ENCODE data around the gene MAP7D2. TPM values are rescaled to one million over a fixed set of nuclear protein-coding genes. Genes with fewer than 3 reads are reported as not detected.

The MAP7D2 gene
- total RNA-seq, 1 experiment from 2014 or later = 1.9 TPM

DNA sequence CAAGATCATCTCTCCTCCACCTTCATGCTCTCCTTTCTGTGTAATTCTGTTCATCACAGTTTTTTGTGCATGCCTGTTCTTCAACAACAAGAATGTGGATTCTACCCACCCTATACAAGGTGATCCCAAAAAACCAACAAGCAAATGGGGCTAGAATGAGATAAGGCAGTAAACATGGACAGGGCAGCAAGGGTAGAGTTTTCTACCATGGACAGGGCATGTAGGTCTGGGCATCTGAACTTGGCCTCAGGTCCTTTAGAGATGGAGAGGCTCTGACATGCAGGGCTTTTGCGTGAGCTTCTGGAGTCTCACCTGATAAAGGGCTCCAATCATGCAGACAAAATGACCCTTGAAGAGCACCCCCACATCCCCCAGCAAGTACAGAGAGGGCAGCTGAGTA, 36.4 kb downstream of the MAP7D2 start:
- H3K56ac ChIP-seq (ENCODE audit: insufficient read length, low read depth, low read length) = no peak overlapping the region
- H2BK5ac ChIP-seq (ENCODE audit: insufficient read length, low read length) = no peak overlapping the region
- no peak overlapping the region for H2BK20ac ChIP-seq (ENCODE audit: low read depth, low read length, poor library complexity, severe bottlenecking)
- TF ChIP-seq, protein P1, sequence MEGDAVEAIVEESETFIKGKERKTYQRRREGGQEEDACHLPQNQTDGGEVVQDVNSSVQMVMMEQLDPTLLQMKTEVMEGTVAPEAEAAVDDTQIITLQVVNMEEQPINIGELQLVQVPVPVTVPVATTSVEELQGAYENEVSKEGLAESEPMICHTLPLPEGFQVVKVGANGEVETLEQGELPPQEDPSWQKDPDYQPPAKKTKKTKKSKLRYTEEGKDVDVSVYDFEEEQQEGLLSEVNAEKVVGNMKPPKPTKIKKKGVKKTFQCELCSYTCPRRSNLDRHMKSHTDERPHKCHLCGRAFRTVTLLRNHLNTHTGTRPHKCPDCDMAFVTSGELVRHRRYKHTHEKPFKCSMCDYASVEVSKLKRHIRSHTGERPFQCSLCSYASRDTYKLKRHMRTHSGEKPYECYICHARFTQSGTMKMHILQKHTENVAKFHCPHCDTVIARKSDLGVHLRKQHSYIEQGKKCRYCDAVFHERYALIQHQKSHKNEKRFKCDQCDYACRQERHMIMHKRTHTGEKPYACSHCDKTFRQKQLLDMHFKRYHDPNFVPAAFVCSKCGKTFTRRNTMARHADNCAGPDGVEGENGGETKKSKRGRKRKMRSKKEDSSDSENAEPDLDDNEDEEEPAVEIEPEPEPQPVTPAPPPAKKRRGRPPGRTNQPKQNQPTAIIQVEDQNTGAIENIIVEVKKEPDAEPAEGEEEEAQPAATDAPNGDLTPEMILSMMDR (conservative IDR thresholded peaks at IDR 0.05) = no peak
- H4K5ac ChIP-seq (ENCODE audit: insufficient read length, low read depth, low read length) = no peak overlapping the region
- peaks cover 0 to 3% (median 0%) of the 10 kb centered on the region in 3 experiments; a peak in 2 of 7 replicates for H3K36me3 Mint-ChIP-seq (ENCODE audit: insufficient read depth in 1 of 3, low read depth in 3 of 3)
- no peak overlapping the region for H3K27ac Mint-ChIP-seq
- H4K8ac ChIP-seq (replicated peaks; ENCODE audit: insufficient read length, low read depth, low read length) = no peak overlapping the region
- H3K27me3 ChIP-seq (ENCODE audit: insufficient read depth, low read length) = no peaks in the 10 kb centered on the region
- H3K27ac ChIP-seq (ENCODE audit: insufficient read length, low read depth, low read length) = no peak overlapping the region
- H2BK12ac ChIP-seq (ENCODE audit: insufficient read length, low read depth, low read length) = no peak overlapping the region
- H3K14ac ChIP-seq (ENCODE audit: insufficient read depth, low read length) = no peak overlapping the region
- no CpG with 5 or more reads among the region's 1 CpG for WGBS (ENCODE audit: extremely low coverage, insufficient read length, low lambda C conversion rate)
- H3K27me3 Mint-ChIP-seq (ENCODE audit: low read depth) = no peaks in the 10 kb centered on the region
- H2AFZ ChIP-seq (ENCODE audit: low read length) = no peak overlapping the region
- no peaks in the 10 kb centered on the region for H3K4me1 ChIP-seq (ENCODE audit: insufficient read depth, low read length)
- H2AK5ac ChIP-seq (ENCODE audit: insufficient read length, low read length) = no peak overlapping the region
- H3K79me1 ChIP-seq (ENCODE audit: insufficient read depth, low read depth, low read length, poor library complexity, severe bottlenecking) = no peaks in the 10 kb centered on the region
- no peak overlapping the region for H3K4ac ChIP-seq (ENCODE audit: low read depth, low read length)
- H3K23me2 ChIP-seq (ENCODE audit: insufficient read length, low read depth, low read length, poor library complexity, severe bottlenecking) = no peaks in the 10 kb centered on the region
- peaks cover 36% of the 10 kb centered on the region for H3K9me3 ChIP-seq (ENCODE audit: control insufficient read depth, low read depth, low read length)
- no peaks in the 10 kb centered on the region for H4K20me1 ChIP-seq (ENCODE audit: control insufficient read depth, insufficient read depth, insufficient read length)
- no peak overlapping the region for H3K23ac ChIP-seq (ENCODE audit: insufficient read length, low read depth, low read length)
- no peaks in the 10 kb centered on the region for H3K79me2 ChIP-seq (ENCODE audit: insufficient read depth, low read length)
- H2BK120ac ChIP-seq (ENCODE audit: low read depth, low read length, poor library complexity, severe bottlenecking) = no peak overlapping the region
- no peak overlapping the region for H3K4me3 Mint-ChIP-seq
- DNase-seq = no peak
- no peaks in the 10 kb centered on the region for H3K4me1 Mint-ChIP-seq
- no peak overlapping the region for H3K9ac ChIP-seq (ENCODE audit: extremely low read depth, insufficient read length, low read length)
- H3K9me3 Mint-ChIP-seq = peaks cover 60 to 63% of the 10 kb centered on the region in 2 experiments
- no peak overlapping the region for H3K18ac ChIP-seq (ENCODE audit: insufficient read length, low read depth, low read length)
- no peak overlapping the region for H3T11ph ChIP-seq (ENCODE audit: low read length)
- no peak overlapping the region for H4K91ac ChIP-seq (ENCODE audit: insufficient read length, low read depth, low read length)
- no peak overlapping the region for H2BK15ac ChIP-seq (ENCODE audit: low read depth, low read length)
- no peak overlapping the region for H3K4me2 ChIP-seq (ENCODE audit: insufficient read depth, insufficient read length, low read length)
